GM18907 (cell line): Measurements from ENCODE around the gene SUPT20H.
"Not testable (repeated sequence)": the region's sequence is repeated elsewhere in the genome, so short reads cannot be mapped to it uniquely, and the experiment has no call there.

Experiments used
- ATAC-seq: cut with Tn5 transposase; IDR thresholded peaks from one replicate; pipeline ENCODE4 v1.9.1; 2021; ENCODE audit warnings: mild to moderate bottlenecking, moderate library complexity; ENCODE audit not compliant: unreplicated experiment

The SUPT20H gene

GRCh38 chr13:37070145-37070695 is 10.7 kb upstream of the SUPT20H start:
- ATAC-seq: no peak

GRCh38 chr13:37069597-37070103 is 10.2 kb upstream of the SUPT20H start:
- no peak for ATAC-seq

DNA sequence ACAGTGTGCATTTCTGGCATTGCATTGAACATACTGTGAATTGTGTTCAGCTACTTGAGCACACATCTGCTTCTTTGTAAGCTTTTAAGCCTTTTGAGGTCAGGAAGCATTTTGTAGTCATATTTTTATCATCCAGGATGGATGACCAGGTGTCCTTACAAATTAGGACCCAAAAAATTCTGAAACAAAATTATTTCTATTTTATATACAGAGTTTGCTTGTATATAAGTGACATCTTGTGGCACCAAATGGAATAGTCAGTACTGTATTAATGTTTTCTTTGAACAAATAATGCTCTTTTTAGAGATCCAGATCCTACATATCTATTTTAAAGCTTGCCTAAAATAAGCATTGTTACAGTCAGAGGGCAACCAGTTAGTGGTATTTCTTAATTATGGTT is 9.5 kb upstream of the SUPT20H start:
- no peak for ATAC-seq

DNA sequence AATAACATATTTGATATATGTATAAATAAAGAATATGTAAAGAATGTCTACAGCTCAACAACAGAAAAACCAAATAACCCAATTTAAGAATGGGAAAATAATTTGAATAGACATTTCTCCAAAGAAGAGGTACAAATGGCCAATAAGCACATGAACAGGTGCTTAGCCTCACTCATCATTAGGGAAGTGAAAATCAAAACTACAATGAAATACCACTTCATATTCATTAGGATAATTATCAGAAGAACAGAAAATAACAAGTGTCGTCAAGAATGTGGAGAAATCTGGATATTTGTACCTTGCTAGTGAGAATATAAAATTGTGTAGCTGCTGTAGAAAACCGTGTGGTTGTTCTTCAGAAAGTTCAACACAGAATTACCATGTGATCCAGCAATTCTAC is 8.4 kb upstream of the SUPT20H start:
- peak; percentile 60 for ATAC-seq

DNA sequence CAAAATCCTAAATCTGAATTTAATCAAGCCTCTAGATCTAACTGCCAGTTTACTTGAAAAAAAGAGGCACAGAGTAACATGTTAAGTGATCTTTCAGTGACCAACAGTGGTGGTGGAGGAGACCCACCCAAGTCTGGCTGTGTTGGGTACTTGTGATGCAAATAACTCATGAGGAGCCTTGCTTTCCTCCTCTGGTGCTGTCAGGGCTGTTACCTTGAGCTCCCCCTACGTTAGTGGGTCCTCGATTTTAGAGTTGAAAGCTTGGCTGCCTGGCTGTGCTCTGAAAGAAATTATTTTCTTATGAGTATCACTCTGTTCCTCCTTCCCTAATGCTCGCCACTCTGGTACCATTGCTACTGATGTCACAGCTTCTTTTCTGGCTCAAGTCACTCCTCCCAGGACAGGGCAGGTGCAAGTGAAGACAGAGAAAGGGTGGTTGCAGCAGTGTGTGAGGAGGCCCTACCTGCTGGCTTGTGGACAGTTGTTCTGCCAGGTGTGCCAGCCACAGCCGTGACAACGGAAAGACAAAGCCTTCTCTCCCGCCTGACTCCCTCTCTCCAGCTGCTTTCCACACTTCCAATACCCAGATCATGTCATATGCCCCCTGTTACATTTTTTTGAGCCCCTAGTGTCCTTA is 6.5 kb upstream of the SUPT20H start:
- no peak for ATAC-seq

DNA sequence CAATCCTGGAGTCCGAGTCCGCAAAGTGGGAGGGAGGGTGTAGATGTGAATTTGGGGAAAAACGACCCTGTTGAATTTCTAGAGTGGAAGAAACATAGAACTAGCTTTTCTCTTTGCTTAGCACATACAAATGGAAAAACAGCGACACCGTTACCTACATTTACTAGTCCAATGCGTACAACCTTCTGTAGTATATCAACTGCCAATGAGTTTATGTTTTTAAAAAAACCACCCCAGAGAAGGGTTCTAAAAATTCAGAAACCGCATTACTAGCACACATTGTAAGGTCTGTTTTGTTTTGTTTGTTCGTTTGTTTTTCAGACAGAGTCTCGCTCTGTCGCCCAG is 332 bp upstream of the SUPT20H start:
- peak; percentile 37 for ATAC-seq

DNA sequence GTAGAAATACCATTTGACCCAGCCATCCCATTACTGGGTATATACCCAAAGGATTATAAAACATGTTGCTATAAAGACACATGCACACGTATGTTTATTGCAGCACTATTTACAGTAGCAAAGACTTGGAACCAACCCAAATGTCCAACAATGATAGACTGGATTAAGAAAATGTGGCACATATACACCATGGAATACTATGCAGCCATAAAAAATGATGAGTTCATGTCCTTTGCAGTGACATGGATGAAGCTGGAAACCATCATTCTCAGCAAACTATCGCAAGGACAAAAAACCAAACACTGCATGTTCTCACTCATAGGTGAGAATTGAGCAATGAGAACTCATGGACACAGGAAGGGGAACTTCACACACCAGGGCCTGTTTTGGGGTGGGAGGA is 3.3 kb downstream of the SUPT20H start:
- not testable (repeated sequence) for ATAC-seq

- not testable (repeated sequence) for ATAC-seq
Measured at GRCh38 chr13:37053111-37053510, 6.4 kb downstream of the SUPT20H start.

DNA sequence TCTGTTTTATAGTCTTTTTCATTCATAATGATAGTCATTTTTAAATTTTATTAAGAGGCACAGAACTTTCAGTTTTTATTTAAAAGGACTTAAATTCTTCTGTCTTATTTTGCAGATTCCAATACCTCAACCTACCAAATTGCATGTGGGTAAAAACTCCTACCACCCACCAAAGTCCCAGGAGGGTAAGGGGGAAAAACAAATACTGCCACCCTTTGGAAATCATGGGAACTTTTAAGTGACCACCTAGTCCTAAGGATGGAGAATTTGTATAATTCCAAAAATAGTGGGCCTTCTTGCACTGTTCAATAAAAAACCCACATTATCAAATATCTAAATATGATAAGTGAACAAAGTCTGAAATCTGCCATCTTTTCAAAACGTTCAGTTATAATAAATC is 9.7 kb downstream of the SUPT20H start:
- no peak for ATAC-seq

DNA sequence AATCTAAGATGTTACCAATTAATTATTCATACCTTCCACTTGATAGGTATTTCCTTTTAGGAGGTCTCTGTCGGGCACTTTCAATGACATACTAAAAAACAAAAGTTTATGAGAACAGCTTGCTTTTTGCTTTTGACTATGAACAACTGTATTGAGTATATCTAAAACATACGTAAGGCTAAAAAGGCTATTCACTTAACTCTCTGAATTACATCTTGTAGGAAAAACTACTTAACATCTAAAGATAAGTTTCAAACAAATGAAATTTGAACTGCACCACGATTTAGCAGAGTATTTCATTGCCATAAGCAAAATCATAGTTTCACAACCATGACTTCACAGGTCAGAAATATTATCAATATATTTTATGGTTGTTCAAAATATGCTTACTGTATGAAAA is 11.6 kb downstream of the SUPT20H start:
- no peak for ATAC-seq

DNA sequence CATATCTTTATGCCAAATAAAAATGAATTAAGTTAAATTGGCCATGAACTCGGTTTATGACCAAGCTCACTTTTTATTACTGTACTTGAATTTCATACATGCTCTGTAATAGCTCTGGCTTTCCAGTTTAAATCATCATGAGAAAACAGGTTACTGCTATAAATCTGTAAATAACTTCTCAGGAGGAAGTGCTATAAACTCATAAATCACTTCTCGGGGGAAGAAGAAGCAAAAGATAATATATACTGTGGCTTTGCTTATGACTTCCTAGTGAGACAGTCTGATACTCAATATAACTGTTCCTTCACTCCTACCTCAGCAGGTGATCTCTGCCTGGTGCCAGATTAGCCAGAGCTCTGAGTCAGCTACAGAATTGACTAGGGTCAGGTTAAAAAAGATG is 12.5 kb downstream of the SUPT20H start:
- no peak for ATAC-seq

GRCh38 chr13:37046062-37046461 is 13.4 kb downstream of the SUPT20H start:
- no peak for ATAC-seq

- no peak for ATAC-seq
Measured at GRCh38 chr13:37040789-37041188, 18.7 kb downstream of the SUPT20H start.

DNA sequence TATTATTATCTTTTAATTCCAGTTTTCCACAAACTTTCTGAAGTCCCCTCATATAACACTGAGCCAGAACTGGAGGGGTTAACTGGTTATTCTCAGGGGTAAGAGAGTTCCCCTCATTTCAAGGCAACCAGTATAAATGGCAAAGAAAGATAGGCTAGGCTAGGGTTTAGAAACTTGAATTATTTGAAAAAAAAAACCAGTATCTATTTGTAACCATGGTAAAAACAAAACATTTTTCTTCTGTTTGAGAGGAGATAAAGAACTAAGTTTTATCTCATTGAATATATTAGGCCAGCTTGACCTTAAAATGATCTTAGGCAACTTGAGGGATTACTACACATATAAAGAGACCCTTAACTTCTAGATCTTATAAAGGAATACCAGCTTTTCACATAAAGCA is 19.6 kb downstream of the SUPT20H start:
- ATAC-seq: no peak

DNA sequence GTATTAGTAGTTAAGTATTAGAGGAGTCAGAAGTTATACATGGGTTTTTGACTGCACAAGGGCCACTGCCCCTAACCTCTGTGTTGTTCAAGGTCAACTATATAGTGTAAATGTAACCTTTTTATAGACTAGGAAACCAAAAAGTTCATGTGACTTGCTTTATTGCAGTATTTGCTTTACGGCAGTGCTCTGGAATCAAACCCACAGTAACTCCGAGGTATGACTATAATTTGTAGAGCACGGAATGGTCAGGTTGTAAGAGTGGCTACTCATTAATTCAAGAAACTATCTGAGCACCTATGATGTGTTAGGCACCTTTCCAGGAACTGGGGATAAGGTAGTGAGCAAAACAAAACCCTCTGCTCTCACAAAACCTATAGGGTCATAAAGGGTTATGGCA is 22.2 kb downstream of the SUPT20H start:
- ATAC-seq: no peak

- no peak for ATAC-seq
Measured at GRCh38 chr13:37029617-37030016, 29.9 kb downstream of the SUPT20H start.

DNA sequence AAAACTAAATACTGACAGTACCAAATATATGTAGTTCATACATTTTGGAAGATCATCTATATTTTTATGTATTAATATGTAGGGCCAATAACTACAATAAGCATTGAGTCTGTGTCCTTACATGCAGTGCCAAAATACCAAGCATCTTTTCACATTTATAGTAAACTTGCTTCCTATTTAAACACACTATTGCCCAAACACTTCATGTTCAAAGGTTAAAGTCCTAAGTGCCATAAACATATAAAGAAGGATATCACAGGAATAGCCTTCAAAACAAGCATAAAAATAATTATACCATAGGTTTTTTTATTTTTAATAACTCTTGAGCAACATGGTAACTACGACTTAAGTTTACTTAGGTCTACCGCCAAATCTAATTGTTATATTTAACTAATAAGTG is 31.8 kb downstream of the SUPT20H start:
- ATAC-seq: no peak

DNA sequence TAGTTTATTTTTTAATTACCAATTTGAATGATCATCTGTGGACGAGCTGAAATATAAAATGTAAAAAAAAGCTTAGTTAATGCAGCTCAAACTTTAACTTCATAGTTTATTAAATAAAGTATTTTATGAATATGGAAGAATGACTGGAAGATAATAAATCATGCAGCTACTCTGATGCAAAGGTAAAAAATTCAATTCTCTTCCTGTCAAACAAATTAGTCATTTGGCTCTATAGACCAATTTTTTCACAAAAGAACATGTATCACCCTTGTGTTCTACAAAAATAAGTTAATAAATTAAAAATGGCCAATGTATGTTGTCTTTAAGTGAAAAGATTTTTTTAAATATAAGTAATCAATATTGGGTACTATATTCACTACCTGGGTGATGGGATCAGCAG is 32.7 kb downstream of the SUPT20H start:
- ATAC-seq: no peak

DNA sequence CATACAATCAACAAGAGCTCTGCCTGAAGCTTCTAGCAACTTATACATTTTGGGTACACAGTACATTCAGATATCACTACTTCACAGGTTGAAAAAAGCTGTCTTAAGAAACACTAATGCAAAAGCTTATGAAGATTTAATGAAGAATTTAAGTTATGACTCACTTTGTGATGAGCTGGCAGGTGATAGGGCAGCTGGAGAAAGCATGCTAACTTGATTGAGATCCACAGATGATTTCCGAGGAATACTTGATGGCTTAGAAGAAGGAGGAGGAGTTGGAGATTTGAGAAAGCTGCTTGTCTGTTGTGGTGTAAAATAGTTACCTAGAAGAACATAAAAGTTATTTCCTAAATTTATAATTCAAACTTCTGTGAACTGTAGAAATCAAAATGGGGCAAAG is 35.6 kb downstream of the SUPT20H start:
- no peak for ATAC-seq

GRCh38 chr13:37014609-37015008 is 44.9 kb downstream of the SUPT20H start:
- no peak for ATAC-seq

- ATAC-seq: no peak
Measured at GRCh38 chr13:37011788-37012187, 47.7 kb downstream of the SUPT20H start.

DNA sequence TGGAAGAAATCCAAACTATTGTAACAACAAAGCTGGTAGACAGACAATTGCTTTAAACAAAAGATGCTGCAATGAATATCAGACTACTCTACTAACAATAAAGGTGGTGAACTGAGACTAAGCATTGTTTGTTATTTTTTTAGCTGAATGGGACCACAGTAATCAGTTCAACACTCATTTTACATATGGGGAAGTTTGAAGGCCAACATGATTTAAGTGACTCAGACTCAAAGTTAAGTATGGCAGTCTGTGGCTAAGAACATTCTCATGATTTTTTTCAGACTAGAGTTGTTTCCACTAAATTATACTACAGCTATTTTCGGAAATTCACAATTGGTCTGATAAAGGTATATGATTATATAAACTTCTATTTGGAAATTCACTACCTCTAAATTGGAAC is 48.5 kb downstream of the SUPT20H start:
- ATAC-seq: no peak

DNA sequence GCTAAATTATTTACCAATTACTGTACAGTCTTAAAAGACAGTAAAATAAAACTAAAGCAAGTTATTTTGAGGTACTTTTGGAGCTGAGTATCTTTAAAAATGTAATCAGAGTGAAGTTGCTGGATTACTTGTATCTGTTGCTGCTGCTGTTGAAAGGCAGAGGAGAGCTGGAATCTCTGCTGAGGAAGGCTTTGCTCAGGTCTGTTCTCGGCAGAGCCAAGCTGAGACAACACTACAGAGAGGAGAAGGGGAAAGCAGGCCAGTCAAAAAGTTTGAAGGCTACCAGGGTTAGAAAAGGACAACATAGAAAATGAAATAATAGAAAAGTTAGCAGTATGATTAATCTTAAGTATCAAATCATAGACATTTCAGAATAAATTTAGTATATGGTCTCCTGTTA is 49.1 kb downstream of the SUPT20H start:
- no peak for ATAC-seq
